ENCODE results near the gene C8A.

The C8A gene

DNA sequence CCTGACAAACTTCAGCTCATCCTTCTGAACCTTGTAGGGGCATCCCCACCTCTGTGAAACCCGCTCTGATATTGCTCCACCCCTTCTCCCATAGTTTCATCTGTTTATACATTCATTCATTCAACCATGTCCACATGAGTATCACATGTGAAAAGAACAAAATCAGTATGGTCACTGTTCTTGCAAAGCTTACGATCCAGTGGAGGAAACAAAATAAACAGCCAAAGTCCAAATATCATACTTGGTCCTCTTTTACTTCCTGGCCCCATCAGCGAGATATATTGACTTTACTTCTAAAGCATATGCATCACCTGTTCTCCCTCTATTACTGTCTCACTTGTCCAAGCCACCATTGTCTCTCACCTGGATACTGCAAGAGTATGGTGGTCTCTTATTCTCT, 35.6 kb downstream of the C8A start:
- no peak for DNase-seq (ENCODE audit: low read depth in 2 of 2)

DNA sequence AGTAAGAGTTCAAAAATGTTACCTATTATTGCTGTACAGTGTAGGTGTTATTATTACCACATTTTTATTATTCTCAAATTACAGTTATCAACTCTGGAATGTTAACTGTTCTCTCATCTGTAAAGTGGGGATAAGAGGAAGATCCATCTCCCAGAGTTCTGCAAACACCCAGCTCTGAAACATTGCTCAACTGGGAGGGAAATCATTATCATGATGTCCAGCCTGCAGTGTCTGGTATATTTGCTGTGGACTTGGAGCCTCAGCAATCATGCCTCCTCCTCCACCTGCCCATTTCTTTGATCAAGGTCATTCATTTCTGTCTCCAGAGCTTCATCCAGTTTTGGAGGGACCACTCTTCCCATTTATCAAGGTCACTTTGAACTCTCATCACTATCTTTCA, 39.4 kb downstream of the C8A start:
- no peak for DNase-seq (ENCODE audit: low read depth in 2 of 2)

DNA sequence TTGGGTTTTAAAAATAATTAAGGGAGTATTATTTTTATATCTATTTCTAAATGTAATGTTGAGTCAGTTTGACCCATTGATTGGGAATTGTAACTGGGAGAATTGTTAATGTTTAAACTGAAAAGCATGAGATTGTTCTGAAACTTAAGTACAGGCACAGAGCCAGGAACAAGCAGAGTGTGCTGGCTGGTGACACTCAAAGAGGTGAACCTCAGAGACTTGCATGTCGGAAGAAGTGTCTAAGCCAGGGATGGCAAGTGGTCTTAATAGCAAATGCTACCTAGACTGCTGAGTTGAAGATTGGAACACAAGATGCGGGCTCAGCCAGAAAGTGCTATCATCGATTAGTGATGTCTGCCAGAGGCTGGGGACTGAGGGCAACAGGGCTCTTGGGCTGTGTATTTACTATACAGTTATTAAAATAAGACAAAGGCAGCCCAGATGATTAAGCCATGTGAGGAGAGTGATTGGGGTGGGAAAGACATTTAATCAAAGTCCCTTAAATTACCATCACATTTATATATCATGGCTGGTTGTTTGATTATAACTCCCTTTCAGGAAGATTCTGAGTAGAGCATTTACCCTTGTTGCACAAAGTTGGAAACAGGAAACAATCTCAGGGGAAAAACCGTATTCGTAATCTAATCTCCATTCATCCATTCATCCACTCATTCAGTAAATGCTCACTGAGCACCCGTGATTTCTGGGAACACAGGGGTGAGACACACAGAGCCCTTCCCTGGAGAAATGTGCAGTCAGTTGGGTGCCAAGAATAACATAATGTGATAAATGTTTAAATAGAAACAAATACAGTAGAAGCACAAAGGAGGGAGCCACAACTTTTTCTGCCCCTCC, 42.8 kb downstream of the C8A start:
- DNase-seq (ENCODE audit: low read depth in 2 of 2): no peak

DNA sequence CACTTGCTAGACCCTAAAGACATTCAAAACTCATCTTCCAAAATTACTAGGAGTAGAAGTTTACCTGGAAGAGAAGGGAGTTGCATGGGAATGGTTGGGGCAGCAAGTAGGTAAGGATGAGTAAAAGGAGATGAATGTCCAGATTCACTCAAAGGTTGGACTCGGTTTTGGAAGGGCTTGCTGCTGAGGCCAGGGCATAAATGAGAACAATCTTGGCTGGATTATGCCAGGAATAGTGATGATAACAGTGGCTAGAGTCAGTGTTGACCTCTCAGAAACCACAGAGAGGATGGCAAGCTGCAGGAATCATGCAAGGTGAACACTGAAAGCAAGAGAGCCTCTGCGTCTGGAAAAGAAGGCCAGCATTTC, 43.4 kb downstream of the C8A start:
- no peak for DNase-seq (ENCODE audit: low read depth in 2 of 2)

DNA sequence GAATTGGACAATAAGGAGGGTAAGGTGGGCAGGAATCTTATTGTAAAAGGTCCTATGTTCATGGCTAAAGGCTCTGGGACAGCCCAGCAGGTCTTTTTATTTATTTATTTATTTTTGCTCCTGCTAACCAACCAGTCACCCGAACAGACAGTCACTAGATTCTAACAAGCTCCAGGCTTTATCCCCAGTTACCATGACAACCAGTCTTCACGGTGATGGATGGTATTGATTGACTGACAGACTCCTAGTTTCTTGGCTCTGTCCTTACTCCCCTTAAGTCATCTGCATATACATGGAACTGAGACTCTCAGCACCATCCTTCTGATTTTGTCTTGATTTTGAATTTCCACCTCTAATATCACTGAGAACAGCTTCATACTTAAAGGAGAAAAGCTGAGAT, 44.3 kb downstream of the C8A start:
- DNase-seq (ENCODE audit: low read depth in 2 of 2): no peak

DNA sequence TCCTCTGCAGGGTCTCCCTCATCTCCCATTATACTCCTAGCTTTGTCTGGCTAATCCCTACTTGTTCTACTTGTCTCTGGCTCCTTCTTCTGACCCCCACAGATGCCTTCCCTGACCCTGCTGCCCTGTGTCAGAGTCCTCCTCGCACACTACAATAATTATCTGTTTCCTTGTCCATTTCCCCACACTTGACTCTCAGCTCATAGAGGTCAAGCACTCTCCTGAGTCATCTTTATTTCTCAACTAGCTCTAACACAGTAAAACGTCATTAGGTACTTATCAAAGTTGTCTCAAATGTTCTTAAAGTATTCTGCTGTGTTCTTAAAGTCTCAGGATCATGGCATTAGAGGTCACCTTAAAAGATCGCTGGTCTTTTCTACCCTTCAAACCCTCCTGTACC, 47.1 kb downstream of the C8A start:
- DNase-seq (ENCODE audit: low read depth in 2 of 2): no peak

DNA sequence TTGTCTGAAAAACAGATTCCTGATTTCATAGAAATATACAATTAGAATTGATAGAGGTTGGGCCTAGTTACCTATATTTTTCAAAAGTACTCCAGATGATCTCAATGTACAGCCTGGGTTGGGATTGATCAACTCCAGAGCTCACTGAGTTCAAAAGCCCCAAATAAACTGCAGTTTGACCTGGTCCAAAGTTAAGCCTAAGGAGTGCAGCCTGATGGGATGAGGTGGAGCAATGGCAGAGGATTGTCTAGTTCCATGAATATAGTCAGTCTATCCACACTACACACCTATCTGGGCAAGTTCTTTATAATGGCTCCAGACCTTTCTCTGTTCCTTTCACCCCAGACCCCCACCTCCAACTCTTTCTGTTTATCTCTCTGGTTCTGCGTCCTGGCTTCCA, 49.2 kb downstream of the C8A start:
- DNase-seq (ENCODE audit: low read depth in 2 of 2): no peak

DNA sequence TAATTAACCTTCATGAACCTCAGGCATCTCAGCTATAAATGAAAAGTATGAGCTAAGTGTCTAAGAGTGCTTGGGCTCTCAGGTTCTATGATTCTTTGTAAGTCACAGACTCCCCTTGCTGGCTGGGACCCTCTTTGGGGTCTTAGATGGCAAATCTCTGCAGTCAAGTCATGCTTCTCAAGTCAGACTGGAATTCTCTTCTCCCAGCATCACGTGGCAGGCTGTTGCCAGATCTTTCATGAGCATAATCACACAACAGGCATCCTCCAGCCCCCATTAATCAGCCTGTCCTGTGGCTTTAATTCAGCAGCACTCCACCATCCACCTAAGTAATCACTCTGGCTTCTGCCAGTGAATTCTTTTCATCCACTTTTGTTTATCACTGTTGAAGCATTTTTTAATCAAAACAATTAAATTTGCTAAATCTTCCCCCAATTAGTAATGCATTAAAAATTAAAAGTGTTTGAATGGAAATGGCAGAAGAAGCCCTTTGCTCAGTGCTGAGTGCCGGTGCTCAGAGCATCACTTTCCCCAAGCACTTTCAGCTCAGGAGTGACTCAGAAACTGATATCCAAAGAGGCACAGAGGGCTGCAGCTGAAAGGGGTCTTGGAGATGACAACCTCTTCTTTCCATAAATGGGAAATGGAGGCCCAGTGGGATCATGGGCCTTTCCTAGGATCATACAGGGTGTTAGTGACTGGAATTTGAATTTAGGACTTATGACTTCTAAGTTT, 50.2 kb downstream of the C8A start:
- DNase-seq (ENCODE audit: low read depth in 2 of 2): no peak

DNA sequence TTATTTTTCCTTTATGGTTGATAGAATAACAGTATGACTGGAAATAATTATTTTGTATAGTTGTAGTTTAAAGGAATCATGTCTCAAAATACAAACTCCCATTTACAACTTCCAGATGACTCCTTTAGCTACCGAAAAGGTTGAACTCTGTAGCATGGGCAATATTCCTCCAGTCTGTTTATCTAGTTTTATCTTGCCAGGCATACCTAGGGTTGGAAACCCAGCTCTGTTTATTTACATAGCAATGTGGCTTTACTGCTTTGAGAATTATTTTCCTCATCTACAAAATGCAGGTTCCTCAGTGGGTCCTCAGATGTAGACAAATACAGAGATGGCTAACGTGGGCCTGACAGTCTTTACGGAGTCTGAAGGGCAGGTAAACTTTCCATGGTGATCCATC, 51.1 kb downstream of the C8A start:
- no peak for DNase-seq (ENCODE audit: low read depth in 2 of 2)

DNA sequence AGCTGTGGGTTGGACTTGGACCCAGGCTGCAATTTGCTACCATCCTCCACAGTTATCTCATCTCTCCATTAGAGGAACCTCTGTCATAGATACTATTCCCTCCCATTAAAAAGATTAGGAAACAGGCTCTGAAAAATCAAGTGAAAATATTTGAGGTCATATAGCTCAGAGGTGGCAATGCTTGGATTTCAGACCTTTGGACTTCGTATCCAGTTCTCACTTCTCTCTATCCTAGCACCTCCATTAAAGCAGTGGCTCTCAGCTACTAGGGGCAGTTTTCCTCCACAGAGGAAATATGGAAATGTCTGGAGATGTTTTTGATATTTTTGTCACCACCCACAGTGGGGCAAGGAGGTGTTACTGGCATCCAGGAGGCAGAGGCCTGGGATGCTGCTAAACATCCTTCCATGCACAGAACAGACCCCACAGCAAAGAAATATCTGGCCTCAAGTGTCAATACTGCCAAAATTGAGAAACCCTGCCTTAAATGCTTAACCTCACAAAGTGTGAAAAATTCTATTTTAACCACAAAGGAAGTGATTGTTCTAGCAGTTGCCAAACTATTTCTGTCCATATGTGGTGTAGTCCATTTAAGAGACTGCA, 54.1 kb downstream of the C8A start:
- no peak for DNase-seq (ENCODE audit: low read depth in 2 of 2)

DNA sequence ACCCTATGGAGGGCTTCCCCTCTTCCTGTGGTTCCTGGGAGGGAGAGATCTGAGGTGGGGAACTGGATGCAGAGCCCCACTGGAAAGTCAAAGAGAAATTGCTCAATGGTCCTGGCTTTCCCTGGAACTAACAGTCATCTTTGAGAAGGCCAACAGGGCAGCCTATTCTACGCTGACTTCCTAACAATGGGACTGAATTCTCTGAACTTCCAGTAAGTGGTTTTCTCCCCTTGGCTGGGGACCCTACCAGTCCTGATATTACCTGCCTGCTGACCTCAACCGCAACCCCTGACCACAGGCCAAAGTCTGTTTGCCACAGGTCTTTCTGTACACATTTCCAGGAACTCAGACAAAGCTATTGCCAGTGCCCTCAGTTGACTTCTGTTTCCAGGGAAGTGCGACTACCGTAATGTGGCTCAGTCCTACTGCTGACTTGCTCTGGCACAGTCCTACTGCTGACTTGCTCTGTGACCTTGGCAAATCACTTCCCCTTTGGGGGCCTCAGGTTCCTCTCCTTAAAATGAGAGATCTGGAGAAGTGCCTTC, 55.9 kb downstream of the C8A start:
- DNase-seq (ENCODE audit: low read depth in 2 of 2): no peak

DNA sequence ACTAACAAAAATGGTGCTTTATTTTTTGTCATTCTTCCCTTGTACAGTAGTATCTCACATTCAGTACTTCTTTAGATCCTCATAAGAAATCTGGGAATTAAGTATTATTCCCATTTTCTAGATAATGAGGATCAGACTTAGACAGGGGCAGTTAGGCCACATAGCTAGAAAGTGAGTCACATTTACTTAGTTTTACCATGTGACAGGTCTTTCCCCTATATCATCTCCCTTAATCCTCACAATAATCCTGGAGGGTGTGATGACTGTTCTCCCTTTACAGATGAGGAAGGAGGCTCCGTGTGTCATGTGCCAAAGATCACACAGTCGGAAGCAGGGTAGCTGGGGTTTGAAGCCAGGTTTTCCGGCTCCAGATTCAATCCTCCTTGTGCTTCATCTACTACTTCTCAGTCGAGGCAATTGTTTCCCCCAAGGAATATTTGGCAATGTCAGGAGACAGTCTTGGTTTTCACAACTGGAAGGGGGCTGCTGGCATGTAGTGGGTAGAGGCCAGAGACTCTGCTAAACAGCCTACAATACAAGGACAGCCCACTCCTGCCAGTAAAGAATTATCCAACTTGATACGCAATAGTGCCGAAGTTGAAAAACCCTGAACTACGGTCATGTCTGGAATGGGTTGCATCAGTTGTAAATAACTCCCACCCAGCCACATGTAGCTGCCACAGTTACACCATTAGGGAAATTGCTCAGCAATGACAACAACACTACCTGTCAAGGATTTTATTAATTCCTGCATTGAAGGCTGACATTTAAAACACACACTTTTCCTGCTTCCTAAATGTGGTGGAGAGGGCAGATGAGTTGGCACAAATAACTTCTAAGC, 56.7 kb downstream of the C8A start:
- DNase-seq (ENCODE audit: low read depth in 2 of 2): no peak

DNA sequence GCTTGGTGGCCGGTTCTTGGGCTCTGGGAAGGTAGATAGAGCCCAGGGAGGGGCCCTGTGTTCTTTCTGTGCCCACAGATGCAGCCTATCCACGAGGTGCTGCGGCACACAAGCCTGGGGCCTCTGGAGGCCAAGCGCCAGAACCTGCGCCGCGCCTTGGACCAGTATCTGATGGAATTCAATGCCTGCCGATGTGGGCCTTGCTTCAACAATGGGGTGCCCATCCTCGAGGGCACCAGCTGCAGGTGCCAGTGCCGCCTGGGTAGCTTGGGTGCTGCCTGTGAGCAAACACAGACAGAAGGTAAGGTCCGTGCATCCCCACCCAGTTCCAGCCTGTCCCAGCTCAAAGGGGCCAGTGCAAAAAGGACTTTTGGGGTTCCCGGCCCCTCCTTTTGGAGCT, 57.7 kb downstream of the C8A start:
- DNase-seq (ENCODE audit: low read depth in 2 of 2): no peak

DNA sequence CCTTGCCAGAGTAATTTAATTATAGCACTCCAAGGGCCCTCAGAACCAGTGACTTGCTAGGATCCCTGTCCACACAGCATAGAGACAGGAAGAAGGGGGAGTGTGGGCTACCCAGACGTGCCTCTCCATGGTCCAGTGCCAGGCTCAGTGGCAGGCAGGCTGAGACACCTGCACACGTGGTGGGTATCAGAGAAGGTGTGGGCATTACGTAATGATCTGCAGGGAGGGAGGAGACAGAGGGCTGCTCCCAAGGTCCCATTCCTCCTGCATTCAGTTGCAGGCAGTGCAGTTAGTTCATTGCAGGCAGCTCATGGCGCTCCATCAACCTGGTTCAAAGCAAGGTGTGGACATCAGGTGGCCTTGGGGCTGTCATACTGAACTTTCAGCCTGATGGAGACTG, 61.4 kb downstream of the C8A start:
- no peak for DNase-seq (ENCODE audit: low read depth in 2 of 2)

DNA sequence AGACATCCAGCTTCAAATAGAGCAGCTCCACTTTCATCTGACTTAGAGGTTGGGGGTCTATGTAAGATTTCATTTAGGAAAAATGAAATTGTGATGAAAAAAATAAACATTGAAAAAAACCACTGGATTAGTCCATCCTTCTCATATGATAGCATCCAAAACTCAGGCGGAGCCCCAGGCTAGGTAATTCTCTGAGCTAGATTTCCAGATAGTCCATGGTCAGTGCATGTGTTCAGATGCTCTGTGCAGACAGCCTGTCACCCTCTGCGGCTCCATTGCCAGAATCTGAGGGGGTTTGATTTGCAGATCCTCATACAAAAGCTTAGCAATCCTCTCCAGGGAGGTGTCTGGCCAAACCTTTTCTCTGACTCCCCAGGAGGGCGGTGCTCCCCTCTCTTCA, 62.0 kb downstream of the C8A start:
- no peak for DNase-seq (ENCODE audit: low read depth in 2 of 2)

DNA sequence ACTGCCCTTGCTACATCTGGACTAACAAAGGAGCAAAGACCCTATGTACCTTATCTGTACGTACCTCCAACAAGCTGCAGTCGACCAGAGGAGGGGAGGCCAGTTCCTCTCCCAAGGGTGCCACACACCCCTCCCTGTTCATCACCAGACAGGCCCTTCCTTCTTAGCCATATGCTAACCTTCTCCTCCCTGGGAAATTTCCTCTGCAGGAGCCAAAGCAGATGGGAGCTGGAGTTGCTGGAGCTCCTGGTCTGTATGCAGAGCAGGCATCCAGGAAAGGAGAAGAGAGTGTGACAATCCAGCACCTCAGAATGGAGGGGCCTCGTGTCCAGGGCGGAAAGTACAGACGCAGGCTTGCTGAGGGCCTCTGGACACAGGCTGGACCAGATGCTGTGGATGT, 62.8 kb downstream of the C8A start:
- no peak for DNase-seq (ENCODE audit: low read depth in 2 of 2)

DNA sequence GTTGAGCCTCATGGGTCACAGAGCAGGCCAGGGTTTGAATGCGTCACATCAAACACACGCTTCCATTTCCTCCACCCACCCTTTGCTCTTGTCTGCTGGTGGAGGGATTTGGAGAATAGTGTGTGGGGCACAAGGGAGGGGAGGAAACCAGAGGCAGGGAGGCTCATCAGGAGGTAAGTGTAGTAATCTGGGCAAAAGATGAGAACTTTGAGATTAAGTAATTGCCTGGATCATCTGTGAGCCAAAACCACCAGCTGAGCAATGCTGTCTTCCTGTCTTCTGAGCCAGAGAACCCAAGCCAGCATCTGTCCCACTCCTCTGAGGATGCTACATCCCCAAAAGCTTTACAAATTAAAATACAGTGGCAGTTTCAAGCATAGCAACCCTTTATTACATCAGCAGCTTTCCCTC, 66.0 kb downstream of the C8A start:
- DNase-seq (ENCODE audit: low read depth in 2 of 2): no peak

DNA sequence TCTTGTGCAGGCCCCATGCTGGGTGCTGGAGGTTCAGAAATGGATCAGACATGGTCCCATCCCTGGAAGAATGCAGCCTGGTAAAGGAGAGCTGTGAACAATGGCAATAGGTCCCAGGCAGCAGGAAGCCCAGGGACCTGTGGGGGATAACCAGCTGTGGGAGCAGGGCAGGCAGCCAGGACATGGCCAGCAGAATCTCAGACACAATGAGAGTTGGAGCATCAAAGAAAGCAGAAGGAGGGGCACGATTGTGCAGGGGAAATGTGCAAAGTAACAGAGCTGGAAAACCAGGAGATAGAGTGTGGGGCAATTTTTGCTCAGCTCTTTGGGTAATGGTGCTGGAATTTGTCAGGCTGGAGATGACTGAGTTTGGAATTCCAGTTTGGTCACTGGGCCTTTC, 66.9 kb downstream of the C8A start:
- no peak for DNase-seq (ENCODE audit: low read depth in 2 of 2)

DNA sequence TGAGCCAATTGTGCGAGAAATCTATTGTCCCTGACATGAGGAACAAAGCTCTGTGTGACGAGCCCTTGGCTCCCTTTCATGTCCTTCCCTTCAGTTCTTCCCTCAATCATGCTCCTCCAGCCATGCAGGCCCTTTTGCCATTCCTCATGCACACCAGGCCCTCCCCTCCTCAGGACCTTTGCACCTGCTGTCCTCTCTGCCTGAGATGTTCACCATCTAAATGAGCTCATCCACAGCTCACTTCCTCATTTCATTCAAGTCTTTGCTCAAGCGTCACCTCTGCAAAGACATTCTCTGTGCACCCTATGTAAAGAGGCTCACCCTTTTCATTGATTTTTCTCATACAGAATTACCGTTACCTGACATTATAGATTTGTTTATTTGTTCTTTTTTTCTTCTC, 67.5 kb downstream of the C8A start:
- no peak for DNase-seq (ENCODE audit: low read depth in 2 of 2)

DNA sequence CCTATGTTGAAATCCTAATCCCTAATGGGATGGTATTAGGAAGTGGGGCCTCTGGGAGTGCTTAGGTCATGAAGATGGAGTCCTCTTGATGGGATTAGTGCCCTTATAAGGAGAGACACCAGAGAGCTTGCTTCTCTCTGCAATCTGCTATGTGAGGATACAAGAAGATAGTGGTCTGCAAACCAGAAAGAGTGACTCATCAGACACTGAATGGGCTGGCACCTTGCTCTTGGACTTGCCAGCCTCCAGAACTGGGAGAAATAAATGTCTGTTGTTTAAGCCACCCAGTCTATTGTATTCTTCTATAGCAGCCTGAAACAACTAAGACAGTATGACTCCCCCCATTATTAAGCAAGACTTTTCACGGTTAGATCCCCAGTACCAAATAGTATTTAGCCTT, 67.9 kb downstream of the C8A start:
- no peak for DNase-seq (ENCODE audit: low read depth in 2 of 2)

DNA sequence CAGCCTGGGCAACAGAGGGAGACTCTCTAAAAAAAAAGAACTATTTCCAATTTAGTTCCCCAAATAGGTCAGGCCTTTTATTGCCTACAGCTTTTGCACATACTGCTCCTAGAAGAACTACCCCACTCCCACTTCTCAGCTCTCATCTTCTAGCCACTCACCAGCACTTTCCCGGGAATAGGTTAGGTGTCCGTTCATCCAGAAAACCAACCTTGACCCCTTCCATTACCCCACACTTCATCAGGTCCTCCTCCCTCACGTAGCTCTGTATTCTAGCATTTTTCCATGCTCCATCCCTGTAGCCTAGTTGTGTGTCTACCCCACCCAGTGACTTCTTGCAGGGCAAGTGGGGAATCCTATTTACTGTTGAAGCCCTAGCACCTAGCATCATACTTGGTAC, 68.6 kb downstream of the C8A start:
- DNase-seq (ENCODE audit: low read depth in 2 of 2): no peak

DNA sequence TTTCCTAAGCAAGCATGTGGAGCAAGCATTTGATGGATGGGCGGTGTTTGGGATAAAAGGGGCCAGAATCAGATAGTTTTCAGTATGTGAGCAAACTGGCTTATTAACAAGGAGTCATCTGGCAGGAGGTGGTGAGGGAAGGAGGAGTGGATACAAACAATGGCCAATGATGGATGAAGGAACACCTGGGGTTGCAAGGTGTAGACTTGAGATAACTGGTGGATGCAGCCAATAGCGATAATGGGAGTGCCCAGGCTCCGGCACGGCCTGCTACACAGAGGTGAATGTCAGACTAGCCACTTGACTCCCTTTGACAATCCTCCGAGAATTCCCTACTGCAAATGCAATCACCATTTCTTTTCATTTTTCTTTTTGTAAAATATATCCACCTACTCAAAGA, 69.5 kb downstream of the C8A start:
- no peak for DNase-seq (ENCODE audit: low read depth in 2 of 2)

All from stimulated activated CD4-positive, alpha-beta T cell treated with anti-CD3 and anti-CD28 coated beads, Interleukin-1b, Interleukin-23, amount 100 ng/mL, for 4 hours (primary cell).